Measurements from ENCODE around the gene GOLGA6L22. TPM values are rescaled to one million over a fixed set of nuclear protein-coding genes. Genes with fewer than 3 reads are reported as not detected.
"Not testable (repeated sequence)": the region's sequence is repeated elsewhere in the genome, so short reads cannot be mapped to it uniquely, and the experiment has no call there.

The GOLGA6L22 gene
- total RNA-seq, 2 experiments from 2014 or later = not detected

DNA sequence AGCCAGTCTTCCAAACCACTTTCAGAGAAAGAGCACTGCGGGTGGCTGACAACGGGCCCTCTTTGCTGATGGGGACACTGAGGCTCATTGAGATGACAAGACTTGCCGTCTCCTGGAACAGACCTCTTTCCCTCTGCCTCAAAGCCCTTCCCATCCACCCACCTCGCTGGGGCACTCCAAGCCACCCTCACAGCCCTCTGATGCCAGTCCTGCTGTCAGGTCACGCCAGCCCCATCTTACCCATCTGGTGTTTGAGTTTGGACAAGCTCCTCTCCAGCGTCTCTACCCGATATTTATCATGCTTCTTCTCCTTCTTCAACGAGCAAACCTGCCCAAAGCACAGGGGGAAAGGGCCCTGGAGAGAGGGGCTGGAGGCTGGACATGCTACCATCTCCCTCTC, 27.0 kb upstream of the GOLGA6L22 start:
- H3K4me1 ChIP-seq (ENCODE audit: insufficient read depth, low read length, poor library complexity, severe bottlenecking); H3K27ac ChIP-seq (ENCODE audit: low read depth, low read length, poor library complexity, severe bottlenecking); BruUV-seq (replicated peaks); POLR2A ChIA-PET; H3K4me2 ChIP-seq (ENCODE audit: low read length); intact Hi-C loops (cut with micrococcal nuclease; ENCODE audit: unreplicated experiment); H3K79me2 ChIP-seq (ENCODE audit: insufficient read depth, low read depth, low read length); H3K9me3 ChIP-seq (ENCODE audit: low read length); CTCF ChIA-PET (ENCODE audit: unreplicated experiment); H2AFZ ChIP-seq (ENCODE audit: low read length); DNase-seq (ENCODE audit: low spot score); H3K4me3 ChIP-seq (ENCODE audit: low read depth, low read length, poor library complexity, severe bottlenecking); H3K36me3 ChIP-seq (ENCODE audit: insufficient read depth, low read length); H3K9me2 ChIP-seq (ENCODE audit: insufficient read depth, low read length); H4K20me1 ChIP-seq (ENCODE audit: insufficient read depth, low read length): not testable (repeated sequence)

DNA sequence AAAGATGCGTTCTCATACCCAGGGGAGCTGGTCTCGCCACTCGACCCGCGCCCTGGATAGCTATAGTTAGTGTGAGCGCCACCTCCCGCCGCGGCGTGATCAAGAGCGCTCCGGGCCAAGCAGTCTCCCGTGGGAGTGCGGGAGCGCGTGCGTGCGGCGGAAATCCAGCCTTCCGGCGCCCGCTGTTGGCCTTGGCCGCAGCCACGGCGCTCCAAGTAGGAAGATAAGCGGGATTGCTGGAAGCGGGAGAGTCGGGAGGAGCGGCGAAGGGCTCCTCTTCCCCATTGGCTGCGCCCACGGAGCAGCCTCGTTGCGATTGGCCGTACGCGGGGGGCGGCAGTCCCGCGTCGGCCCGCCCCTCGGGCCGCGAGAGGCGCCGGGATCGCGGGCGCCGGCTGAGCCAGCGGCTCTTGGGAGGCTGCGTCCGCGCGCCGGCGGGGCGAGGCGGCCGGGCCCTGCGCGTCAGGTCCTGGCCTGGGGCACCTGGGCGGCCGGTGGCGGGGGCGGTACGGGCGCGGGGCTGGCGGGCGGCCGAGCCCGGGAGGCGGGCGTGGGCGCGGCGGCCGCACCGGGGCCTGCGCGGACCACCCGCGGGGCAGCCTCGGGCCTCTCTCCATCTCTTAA, 35.9 kb downstream of the GOLGA6L22 start:
- intact Hi-C loops (cut with micrococcal nuclease; ENCODE audit: unreplicated experiment); H2AFZ ChIP-seq (ENCODE audit: low read length); POLR2A ChIA-PET; CTCF ChIA-PET (ENCODE audit: unreplicated experiment); BruUV-seq (replicated peaks); H3K36me3 ChIP-seq (ENCODE audit: insufficient read depth, low read length); H4K20me1 ChIP-seq (ENCODE audit: insufficient read depth, low read length); H3K27ac ChIP-seq (ENCODE audit: low read depth, low read length, poor library complexity, severe bottlenecking); H3K9me3 ChIP-seq (ENCODE audit: low read length); H3K9me2 ChIP-seq (ENCODE audit: insufficient read depth, low read length); H3K79me2 ChIP-seq (ENCODE audit: insufficient read depth, low read depth, low read length); H3K4me1 ChIP-seq (ENCODE audit: insufficient read depth, low read length, poor library complexity, severe bottlenecking): not testable (repeated sequence)
- DNase-seq (ENCODE audit: low spot score) = peak; percentile 35
- peak overlapping the region; percentile 61 for H3K4me3 ChIP-seq (ENCODE audit: low read depth, low read length, poor library complexity, severe bottlenecking)
- 0 out of 2 replicates have a peak overlapping the region, but pooled peaks have one; percentile 16 for H3K4me2 ChIP-seq (ENCODE audit: low read length)

DNA sequence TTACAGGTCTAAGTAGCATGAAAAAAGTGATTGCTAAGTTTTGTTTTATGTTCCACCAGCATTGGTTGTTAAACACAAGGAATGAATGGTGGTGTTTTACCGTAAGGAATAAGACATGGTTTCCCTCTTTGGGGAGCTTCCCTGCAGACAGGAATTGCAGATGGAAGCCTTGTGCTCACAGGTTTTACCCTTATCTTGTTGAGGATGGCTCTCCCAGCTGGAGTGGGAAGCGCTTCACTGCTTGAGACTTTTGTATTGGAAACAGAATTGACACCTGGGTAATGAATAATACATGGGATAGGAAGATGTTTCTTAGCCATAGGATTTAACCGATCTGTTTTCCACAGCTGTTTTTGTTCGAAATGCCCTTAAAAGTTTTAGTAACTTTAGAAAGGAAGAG, 38.5 kb downstream of the GOLGA6L22 start:
- H3K9me2 ChIP-seq (ENCODE audit: insufficient read depth, low read length); H3K4me2 ChIP-seq (ENCODE audit: low read length); DNase-seq (ENCODE audit: low spot score); POLR2A ChIA-PET; CTCF ChIA-PET (ENCODE audit: unreplicated experiment); H4K20me1 ChIP-seq (ENCODE audit: insufficient read depth, low read length); H2AFZ ChIP-seq (ENCODE audit: low read length); intact Hi-C loops (cut with micrococcal nuclease; ENCODE audit: unreplicated experiment); H3K27ac ChIP-seq (ENCODE audit: low read depth, low read length, poor library complexity, severe bottlenecking); H3K4me3 ChIP-seq (ENCODE audit: low read depth, low read length, poor library complexity, severe bottlenecking); H3K79me2 ChIP-seq (ENCODE audit: insufficient read depth, low read depth, low read length); H3K36me3 ChIP-seq (ENCODE audit: insufficient read depth, low read length); H3K4me1 ChIP-seq (ENCODE audit: insufficient read depth, low read length, poor library complexity, severe bottlenecking); H3K9me3 ChIP-seq (ENCODE audit: low read length); BruUV-seq (replicated peaks): not testable (repeated sequence)

DNA sequence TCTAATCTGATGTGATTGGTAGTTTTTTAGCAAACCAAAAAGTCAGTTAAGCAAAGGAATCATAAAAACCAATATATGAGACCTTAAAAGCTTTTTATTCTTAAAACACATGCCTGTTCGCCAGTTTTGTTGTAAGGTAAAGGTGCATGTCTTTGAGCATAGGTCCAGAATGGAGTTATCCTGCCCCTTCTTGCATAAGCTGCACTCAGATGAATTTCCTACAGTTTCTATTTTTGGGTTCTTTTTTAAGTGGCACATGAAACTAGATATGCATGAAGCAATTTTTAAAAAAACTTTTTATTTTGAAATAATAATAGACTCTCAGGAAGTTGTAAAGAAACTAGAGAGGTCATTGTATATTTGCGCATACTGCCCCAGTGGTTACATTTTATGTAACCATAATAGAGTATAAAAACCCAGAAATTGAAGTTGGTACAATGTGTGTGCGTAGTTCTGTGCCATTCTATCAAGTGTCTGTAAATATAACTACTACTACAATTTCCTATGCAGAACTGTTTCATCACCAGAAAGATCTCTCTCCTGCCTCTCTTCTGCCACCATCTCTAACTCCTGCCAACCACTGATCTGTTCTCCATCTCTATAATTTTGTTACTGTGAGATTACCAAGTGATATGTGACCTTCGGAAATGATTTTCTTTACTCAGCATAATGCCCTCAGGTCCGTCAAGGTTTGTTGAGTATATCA, 39.7 kb downstream of the GOLGA6L22 start:
- POLR2A ChIA-PET; intact Hi-C loops (cut with micrococcal nuclease; ENCODE audit: unreplicated experiment): not testable (repeated sequence)

DNA sequence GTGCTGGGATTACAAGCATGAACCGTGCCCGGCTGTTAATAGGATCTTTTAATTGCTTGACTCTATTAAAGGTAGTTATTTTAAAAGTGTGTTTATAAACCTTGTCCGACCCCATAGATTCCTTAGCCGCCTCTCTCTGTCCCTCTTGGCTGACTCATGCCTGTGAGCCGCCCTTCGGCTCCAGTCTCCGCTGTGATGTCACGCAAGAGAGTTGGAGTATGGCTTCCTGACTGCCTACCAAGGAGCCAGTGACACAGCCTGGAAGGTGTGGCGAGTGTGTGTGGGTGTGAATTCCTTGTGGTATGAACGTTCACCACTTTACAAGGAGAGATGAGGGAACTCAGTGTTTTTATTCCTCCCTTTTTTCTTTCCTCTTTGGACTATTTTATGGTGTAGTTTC, 43.6 kb downstream of the GOLGA6L22 start:
- H2AFZ ChIP-seq (ENCODE audit: low read length); H3K9me3 ChIP-seq (ENCODE audit: low read length); H3K9me2 ChIP-seq (ENCODE audit: insufficient read depth, low read length); H3K27ac ChIP-seq (ENCODE audit: low read depth, low read length, poor library complexity, severe bottlenecking); H3K79me2 ChIP-seq (ENCODE audit: insufficient read depth, low read depth, low read length); H3K4me3 ChIP-seq (ENCODE audit: low read depth, low read length, poor library complexity, severe bottlenecking); POLR2A ChIA-PET; H3K4me2 ChIP-seq (ENCODE audit: low read length); DNase-seq (ENCODE audit: low spot score); H3K4me1 ChIP-seq (ENCODE audit: insufficient read depth, low read length, poor library complexity, severe bottlenecking); CTCF ChIA-PET (ENCODE audit: unreplicated experiment); H4K20me1 ChIP-seq (ENCODE audit: insufficient read depth, low read length); BruUV-seq (replicated peaks); H3K36me3 ChIP-seq (ENCODE audit: insufficient read depth, low read length); intact Hi-C loops (cut with micrococcal nuclease; ENCODE audit: unreplicated experiment): not testable (repeated sequence)

More for the DNA sequence above, 39.7 kb downstream of the GOLGA6L22 start:
- H3K9me3 ChIP-seq (ENCODE audit: low read length); H3K4me1 ChIP-seq (ENCODE audit: insufficient read depth, low read length, poor library complexity, severe bottlenecking); BruUV-seq (replicated peaks); H3K27ac ChIP-seq (ENCODE audit: low read depth, low read length, poor library complexity, severe bottlenecking); H2AFZ ChIP-seq (ENCODE audit: low read length); H4K20me1 ChIP-seq (ENCODE audit: insufficient read depth, low read length); H3K9me2 ChIP-seq (ENCODE audit: insufficient read depth, low read length); DNase-seq (ENCODE audit: low spot score); H3K4me3 ChIP-seq (ENCODE audit: low read depth, low read length, poor library complexity, severe bottlenecking); H3K79me2 ChIP-seq (ENCODE audit: insufficient read depth, low read depth, low read length); CTCF ChIA-PET (ENCODE audit: unreplicated experiment); H3K36me3 ChIP-seq (ENCODE audit: insufficient read depth, low read length); H3K4me2 ChIP-seq (ENCODE audit: low read length): not testable (repeated sequence)

DNA sequence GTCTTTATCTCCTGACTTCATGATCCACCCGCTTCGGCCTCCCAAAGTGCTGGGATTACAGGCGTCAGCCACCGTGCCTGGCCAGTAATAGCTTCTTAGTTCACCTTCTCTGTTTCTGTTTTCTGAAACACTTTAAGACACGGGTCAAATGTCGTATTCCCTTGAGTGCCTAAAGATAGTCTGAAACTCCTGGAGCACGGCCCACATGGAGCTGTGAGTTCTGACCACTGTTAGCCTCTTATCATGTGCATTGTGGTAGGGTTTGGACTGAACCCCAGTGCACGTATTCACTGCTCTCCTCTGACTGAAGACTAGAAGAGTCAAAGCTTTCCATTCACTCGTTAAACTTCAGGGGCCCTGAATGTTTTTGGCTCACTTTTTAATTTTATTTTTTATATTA, 48.3 kb downstream of the GOLGA6L22 start:
- BruUV-seq (replicated peaks); CTCF ChIA-PET (ENCODE audit: unreplicated experiment); H4K20me1 ChIP-seq (ENCODE audit: insufficient read depth, low read length); DNase-seq (ENCODE audit: low spot score); H3K27ac ChIP-seq (ENCODE audit: low read depth, low read length, poor library complexity, severe bottlenecking); H3K9me2 ChIP-seq (ENCODE audit: insufficient read depth, low read length); POLR2A ChIA-PET; H3K36me3 ChIP-seq (ENCODE audit: insufficient read depth, low read length); H2AFZ ChIP-seq (ENCODE audit: low read length); H3K79me2 ChIP-seq (ENCODE audit: insufficient read depth, low read depth, low read length); H3K9me3 ChIP-seq (ENCODE audit: low read length); H3K4me2 ChIP-seq (ENCODE audit: low read length); H3K4me1 ChIP-seq (ENCODE audit: insufficient read depth, low read length, poor library complexity, severe bottlenecking); H3K4me3 ChIP-seq (ENCODE audit: low read depth, low read length, poor library complexity, severe bottlenecking); intact Hi-C loops (cut with micrococcal nuclease; ENCODE audit: unreplicated experiment): not testable (repeated sequence)
